SK-N-SH (cell line): Measurements from ENCODE around the gene MAGEB16. TPM values are rescaled to one million over a fixed set of nuclear protein-coding genes. Genes with fewer than 3 reads are reported as not detected.

Experiments used
- CTCF ChIA-PET: fragments of 300-600, 350-600 bp; formaldehyde crosslinking; extraction: SDS; loops from one replicate; lab custom pipeline; 2021; lab: Yijun Ruan, JAX
- POLR2A ChIA-PET: fragments of 350-600 bp; sonication (Branson Sonifier 250); formaldehyde crosslinking; extraction: SDS; loops from one replicate; lab custom pipeline; 2020; ENCODE audit warnings: antibody characterized with exemption, inconsistent platforms; lab: Yijun Ruan, JAX
- DNase-seq: peaks from one replicate; pipeline ENCODE4 v3.0.0; 2012
- H2AFZ ChIP-seq: fragments of 200-600 bp; sonication (generic); 2 replicates; pipeline ENCODE4 v1.8.1; 2016; ENCODE audit warnings: antibody characterized with exemption, mild to moderate bottlenecking, low read depth
- H3F3A ChIP-seq: fragments of 200-600 bp; sonication (generic); replicated peaks from 2 replicates; pipeline ENCODE3; 2016; ENCODE audit warnings: antibody characterized with exemption, mild to moderate bottlenecking; ENCODE audit not compliant: insufficient read depth
- H3K27ac ChIP-seq, 2 experiments: fragments of 200-500 bp in 1 of 2; fragments of 200-600 bp in 1 of 2; sonication (Bioruptor generic) in 1 of 2; sonication (generic), shearing (Covaris generic) in 1 of 2; 2 replicates each; pipeline versions ENCODE4 v1.5.1 to v1.6.1; 2014 to 2016; ENCODE audit warnings: low read depth in 2 of 2, inconsistent platforms in 1 of 2, low read length in 1 of 2, mild to moderate bottlenecking in 1 of 2, mixed read lengths in 1 of 2
- H3K27me3 ChIP-seq: fragments of 200-600 bp; sonication (generic), shearing (Covaris generic); 2 replicates; pipeline ENCODE4 v1.6.1; 2016; ENCODE audit warnings: mixed run types; ENCODE audit not compliant: insufficient read depth
- H3K36me3 ChIP-seq, 2 experiments: fragments of 200-500 bp in 1 of 2; fragments of 200-600 bp in 1 of 2; sonication (Bioruptor generic) in 1 of 2; sonication (generic) in 1 of 2; replicated peaks in 1 of 2; 2 replicates each; pipeline versions ENCODE3 to v1.5.1; 2014 to 2016; ENCODE audit warnings: low read length in 1 of 2, mild to moderate bottlenecking in 1 of 2; ENCODE audit not compliant: insufficient read depth in 2 of 2, control insufficient read depth in 1 of 2
- H3K4me1 ChIP-seq, 2 experiments: fragments of 200-500 bp in 1 of 2; fragments of 200-600 bp in 1 of 2; sonication (Bioruptor generic) in 1 of 2; sonication (generic), shearing (Covaris generic) in 1 of 2; 2 replicates each; pipeline versions ENCODE4 v1.5.1 to v1.6.1; 2014 to 2016; ENCODE audit warnings: low read depth in 1 of 2, low read length in 1 of 2, mixed run types in 1 of 2; ENCODE audit not compliant: insufficient read depth in 2 of 2, control insufficient read depth in 1 of 2
- H3K4me2 ChIP-seq: fragments of 200-600 bp; sonication (generic), shearing (Covaris generic); 2 replicates; pipeline ENCODE4 v1.6.1; 2017; ENCODE audit warnings: mixed run types
- H3K4me3 ChIP-seq, 2 experiments: fragments of 200-500 bp in 1 of 2; fragments of 200-600 bp in 1 of 2; sonication (Bioruptor generic) in 1 of 2; sonication (generic), shearing (Covaris generic) in 1 of 2; 2 replicates each; pipeline versions ENCODE4 v1.5.1 to v1.8.1; 2014 to 2016; ENCODE audit warnings: low read depth in 2 of 2, inconsistent platforms in 1 of 2, low read length in 1 of 2, mild to moderate bottlenecking in 1 of 2, mixed read lengths in 1 of 2, moderate library complexity in 1 of 2
- H3K79me2 ChIP-seq: fragments of 200-600 bp; sonication (generic); 2 replicates; pipeline ENCODE4 v1.8.1; 2017; ENCODE audit warnings: mild to moderate bottlenecking; ENCODE audit not compliant: insufficient read depth
- H3K9ac ChIP-seq: fragments of 200-600 bp; sonication (generic); 2 replicates; pipeline ENCODE4 v1.6.1; 2017; ENCODE audit warnings: mixed run types
- H3K9me2 ChIP-seq: fragments of 200-600 bp; sonication (generic); 2 replicates; pipeline ENCODE4 v1.6.1; 2017; ENCODE audit warnings: mixed run types
- H3K9me3 ChIP-seq: fragments of 200-600 bp; sonication (generic); 2 replicates; pipeline ENCODE4 v1.6.1; 2017; ENCODE audit warnings: mixed run types, mild to moderate bottlenecking, moderate library complexity
- H4K20me1 ChIP-seq: fragments of 200-600 bp; sonication (generic); 2 replicates; pipeline ENCODE4 v1.6.1; 2017; ENCODE audit warnings: mild to moderate bottlenecking, mixed run types; ENCODE audit not compliant: insufficient read depth
- ELF1 ChIP-seq: IDR thresholded peaks from 2 replicates; pipeline ENCODE4 v1.4.0; 2012
- EZH2phosphoT487 ChIP-seq: fragments of 200-600 bp; sonication (generic); IDR thresholded peaks from 2 replicates; pipeline ENCODE4 v1.6.1; 2017; ENCODE audit warnings: low read depth, mixed run types, mild to moderate bottlenecking, antibody characterized with exemption, moderate library complexity, borderline replicate concordance
- FOXM1 ChIP-seq: IDR thresholded peaks from 2 replicates; pipeline ENCODE4 v1.4.0; 2012; ENCODE audit warnings: low read depth, mild to moderate bottlenecking
- GABPA ChIP-seq: IDR thresholded peaks from 2 replicates; pipeline ENCODE4 v1.4.0; 2012; ENCODE audit warnings: low read depth, mild to moderate bottlenecking
- IRF3 ChIP-seq: fragments of 150-350 bp; IDR thresholded peaks from 2 replicates; pipeline ENCODE4 v1.6.1; 2016; ENCODE audit warnings: mild to moderate bottlenecking, low read depth, low read length
- JUND ChIP-seq: IDR thresholded peaks from 2 replicates; pipeline ENCODE4 v1.4.0; 2012
- MEF2A ChIP-seq: IDR thresholded peaks from 2 replicates; pipeline ENCODE4 v1.4.0; 2012; ENCODE audit warnings: low read depth, borderline replicate concordance
- MXI1 ChIP-seq: IDR thresholded peaks from 2 replicates; pipeline ENCODE4 v1.6.1; 2012; ENCODE audit warnings: mild to moderate bottlenecking, low read depth, low read length, improper control_type of control experiment
- NRF1 ChIP-seq: IDR thresholded peaks from 2 replicates; pipeline ENCODE4 v1.6.1; 2012; ENCODE audit warnings: low read depth, mild to moderate bottlenecking, low read length
- POLR2AphosphoS5 ChIP-seq: IDR thresholded peaks from 2 replicates; pipeline ENCODE4 v1.6.1; 2012; ENCODE audit warnings: low read depth, low read length
- RFX5 ChIP-seq: IDR thresholded peaks from 2 replicates; pipeline ENCODE4 v1.6.1; 2012; ENCODE audit warnings: mild to moderate bottlenecking, improper control_type of control experiment, low read length
- RXRA ChIP-seq: IDR thresholded peaks from 2 replicates; pipeline ENCODE4 v1.4.0; 2012; ENCODE audit warnings: low read depth, mild to moderate bottlenecking, borderline replicate concordance
- SMC3 ChIP-seq: IDR thresholded peaks from 2 replicates; pipeline ENCODE4 v1.6.1; 2012; ENCODE audit warnings: low read depth, low read length, improper control_type of control experiment
- YY1 ChIP-seq: IDR thresholded peaks from 2 replicates; pipeline ENCODE4 v1.4.0; 2012; ENCODE audit warnings: low read depth, mild to moderate bottlenecking
- WGBS: methylation state at CpG from one replicate; pipeline ENCODE4 v1.1.6; 2017; ENCODE audit warnings: low lambda C conversion rate; 5-methylcytosine and 5-hydroxymethylcytosine counted together
- polyA plus RNA-seq, 3 experiments: library from polyadenylated mRNA; depleted of rRNA; stranded (reverse); fragments of >200 nt; gene quantifications; 2 replicates each; pipeline ENCODE4 v1.2.3, GENCODE V29; 2012
- TF ChIP-seq, protein P1 (sequence below): IDR thresholded peaks from 2 replicates; pipeline ENCODE4 v1.4.0; 2012; ENCODE audit warnings: low read depth, borderline replicate concordance
- TF ChIP-seq, protein P2 (sequence below): IDR thresholded peaks from 2 replicates; pipeline ENCODE4; 2012

MAGEB16 gene
- polyA plus RNA-seq, 1 of the 3 experiments (the other 2 are of a cell fraction) = 0.08 TPM

- H3F3A ChIP-seq = no peaks in the 10 kb centered on the region
- 0% methylated on average over 1 of the region's 1 CpG for WGBS
- H3K4me3 ChIP-seq = no peak overlapping the region
- no peaks in the 10 kb centered on the region for H4K20me1 ChIP-seq
- H2AFZ ChIP-seq = no peak overlapping the region
- ChIA-PET POLR2A (no interaction called here), CTCF (no interaction called here)
- H3K4me2 ChIP-seq = no peak overlapping the region
- no peak for TF ChIP-seq ELF1
- TF ChIP-seq GABPA = no peak
- TF ChIP-seq, protein P1, sequence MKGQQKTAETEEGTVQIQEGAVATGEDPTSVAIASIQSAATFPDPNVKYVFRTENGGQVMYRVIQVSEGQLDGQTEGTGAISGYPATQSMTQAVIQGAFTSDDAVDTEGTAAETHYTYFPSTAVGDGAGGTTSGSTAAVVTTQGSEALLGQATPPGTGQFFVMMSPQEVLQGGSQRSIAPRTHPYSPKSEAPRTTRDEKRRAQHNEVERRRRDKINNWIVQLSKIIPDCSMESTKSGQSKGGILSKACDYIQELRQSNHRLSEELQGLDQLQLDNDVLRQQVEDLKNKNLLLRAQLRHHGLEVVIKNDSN = no peak
- no peak for TF ChIP-seq MEF2A
- no peak for TF ChIP-seq SMC3
- no peak for TF ChIP-seq FOXM1
- no peak for TF ChIP-seq EZH2phosphoT487
- no peak for TF ChIP-seq RXRA
- no peak for TF ChIP-seq RFX5
- TF ChIP-seq NRF1 = no peak
- TF ChIP-seq MXI1 = no peak
- no peak for TF ChIP-seq IRF3
- TF ChIP-seq, all 33 proteins: peak for 0
- DNase-seq = no peak
- Histone ChIP-seq H3K4me1 (no peaks in the 10 kb centered on the region), H3K9ac (no peak overlapping the region), H3K9me3 (no peaks in the 10 kb centered on the region), H3K79me2 (no peaks in the 10 kb centered on the region), H3K27me3 (no peaks in the 10 kb centered on the region), H3K27ac (no peak overlapping the region), H3K36me3 (no peaks in the 10 kb centered on the region), H3K9me2 (no peaks in the 10 kb centered on the region)
These were observed 28.4 kb downstream of the MAGEB16 start for GRCh38 chrX:35826503-35826902.

DNA sequence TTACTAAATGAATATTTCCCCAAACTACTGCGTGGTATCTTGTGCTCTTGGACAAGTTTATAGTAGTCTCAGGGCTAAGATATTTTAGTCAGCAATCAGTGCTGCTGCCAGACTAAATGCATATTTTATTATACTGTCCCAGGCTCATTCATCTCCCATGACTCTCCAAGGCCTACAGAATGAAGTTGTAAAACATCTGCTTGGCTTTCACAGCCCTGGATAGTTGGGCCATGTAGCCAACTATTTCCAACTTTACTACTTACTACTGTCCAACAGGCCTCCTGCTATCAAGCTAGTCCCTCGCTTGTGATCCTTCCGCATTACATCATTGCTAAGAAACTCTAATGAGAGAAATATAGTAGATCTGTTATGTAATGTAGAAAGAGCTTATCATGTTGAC, 31.4 kb downstream of the MAGEB16 start:
- TF ChIP-seq, protein P2, sequence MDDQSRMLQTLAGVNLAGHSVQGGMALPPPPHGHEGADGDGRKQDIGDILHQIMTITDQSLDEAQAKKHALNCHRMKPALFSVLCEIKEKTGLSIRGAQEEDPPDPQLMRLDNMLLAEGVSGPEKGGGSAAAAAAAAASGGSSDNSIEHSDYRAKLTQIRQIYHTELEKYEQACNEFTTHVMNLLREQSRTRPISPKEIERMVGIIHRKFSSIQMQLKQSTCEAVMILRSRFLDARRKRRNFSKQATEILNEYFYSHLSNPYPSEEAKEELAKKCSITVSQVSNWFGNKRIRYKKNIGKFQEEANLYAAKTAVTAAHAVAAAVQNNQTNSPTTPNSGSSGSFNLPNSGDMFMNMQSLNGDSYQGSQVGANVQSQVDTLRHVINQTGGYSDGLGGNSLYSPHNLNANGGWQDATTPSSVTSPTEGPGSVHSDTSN = no peak
- TF ChIP-seq, protein P1 = no peak
- no peak for TF ChIP-seq IRF3
- TF ChIP-seq POLR2AphosphoS5 = no peak
- TF ChIP-seq YY1 = no peak
- TF ChIP-seq JUND = no peak
- POLR2A ChIA-PET = no interaction called here
- no peak overlapping the region for H3K4me2 ChIP-seq
- no peaks in the 10 kb centered on the region for H3K79me2 ChIP-seq
- no peaks in the 10 kb centered on the region for H3K36me3 ChIP-seq
- no peak overlapping the region for H3K9ac ChIP-seq
- H3F3A ChIP-seq = no peaks in the 10 kb centered on the region
- WGBS = 27% methylated on average over 3 of the region's 3 CpGs
- no peaks in the 10 kb centered on the region for H3K9me2 ChIP-seq
- no peaks in the 10 kb centered on the region for H4K20me1 ChIP-seq
- no peak overlapping the region for H3K4me3 ChIP-seq
- no peaks in the 10 kb centered on the region for H3K4me1 ChIP-seq
- no peak overlapping the region for H3K27ac ChIP-seq
- DNase-seq = no peak
- no peaks in the 10 kb centered on the region for H3K27me3 ChIP-seq
- no peaks in the 10 kb centered on the region for H3K9me3 ChIP-seq
- H2AFZ ChIP-seq = no peak overlapping the region
- CTCF ChIA-PET = no interaction called here
